GM21423 (cell line): ENCODE data around the gene SFI1.
"Not testable (repeated sequence)": the region's sequence is repeated elsewhere in the genome, so short reads cannot be mapped to it uniquely, and the experiment has no call there.

Source experiments
- ATAC-seq: cut with Tn5 transposase; IDR thresholded peaks from one replicate; pipeline ENCODE4 v1.9.1; 2021; ENCODE audit warnings: mild to moderate bottlenecking, moderate library complexity; ENCODE audit not compliant: unreplicated experiment

SFI1 gene

DNA sequence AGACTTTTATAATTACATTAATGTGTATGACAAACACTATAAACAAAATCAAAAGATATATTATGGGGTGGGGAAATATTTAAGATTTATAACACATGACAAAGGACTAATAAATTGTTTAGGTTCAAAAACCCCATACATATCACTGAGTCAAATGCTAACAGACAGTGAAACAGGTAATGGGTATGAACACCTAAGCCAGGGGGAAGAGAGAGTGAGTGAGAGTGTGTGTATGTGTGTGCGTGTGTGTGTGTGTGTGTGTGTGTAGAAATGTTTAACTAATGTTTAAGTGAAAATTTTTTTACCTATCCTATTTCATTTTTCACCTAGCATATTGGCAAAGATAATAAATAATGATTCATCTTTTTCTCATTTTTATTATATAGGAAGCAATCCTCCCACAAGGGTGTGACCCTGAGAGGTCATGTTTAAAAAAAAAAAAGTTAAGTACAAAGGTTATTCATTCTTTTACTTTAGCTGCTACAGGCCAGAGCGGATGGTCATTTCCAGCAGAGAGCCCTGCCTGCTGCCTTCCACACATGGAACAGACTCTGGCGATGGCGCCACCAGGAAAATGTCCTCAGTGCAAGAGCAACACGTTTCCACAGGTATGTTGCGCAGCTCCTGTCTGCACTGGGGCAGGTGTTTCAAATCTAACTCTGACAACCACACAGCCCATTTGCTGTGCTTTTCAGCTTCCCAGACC lies 92.8 kb downstream of the SFI1 start:
- no peak for ATAC-seq

DNA sequence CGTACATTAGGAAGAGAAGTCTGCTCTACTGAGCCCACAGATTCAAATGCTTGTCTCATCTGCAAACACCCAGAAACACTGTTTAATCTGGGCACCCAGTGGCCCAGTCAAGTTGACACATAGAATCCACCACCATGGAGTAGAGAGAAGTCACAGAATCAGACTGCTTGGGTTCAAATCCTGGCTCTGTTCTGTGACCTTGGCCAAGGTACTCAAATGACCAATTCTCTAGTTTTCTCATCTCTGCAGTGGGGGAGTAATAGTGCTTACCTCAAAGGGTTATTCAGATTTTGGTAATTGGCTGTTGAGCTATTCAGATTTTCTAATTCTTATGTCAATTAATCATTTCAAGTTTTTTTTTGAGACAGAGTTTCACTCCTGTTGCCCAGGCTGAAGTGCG lies 93.8 kb downstream of the SFI1 start:
- ATAC-seq = not testable (repeated sequence)

DNA sequence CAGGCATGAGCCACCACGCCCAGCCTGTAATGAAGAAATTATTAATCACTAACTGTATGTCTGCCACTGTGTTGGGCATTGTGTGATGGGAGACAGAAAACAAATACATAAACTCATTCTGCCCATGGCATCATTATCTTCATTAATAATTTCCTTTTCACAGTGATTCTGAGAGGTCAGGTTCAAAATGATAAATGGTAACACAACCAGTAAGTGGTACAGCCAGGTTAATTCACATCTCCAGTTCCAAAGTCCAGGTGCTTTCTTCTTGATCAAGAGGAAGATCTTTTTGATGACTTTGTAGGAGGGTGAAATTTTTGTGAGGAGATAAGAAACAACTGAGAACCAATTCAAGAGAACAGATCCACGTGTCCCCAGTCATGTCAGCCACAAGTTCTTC lies 98.9 kb downstream of the SFI1 start:
- no peak for ATAC-seq

DNA sequence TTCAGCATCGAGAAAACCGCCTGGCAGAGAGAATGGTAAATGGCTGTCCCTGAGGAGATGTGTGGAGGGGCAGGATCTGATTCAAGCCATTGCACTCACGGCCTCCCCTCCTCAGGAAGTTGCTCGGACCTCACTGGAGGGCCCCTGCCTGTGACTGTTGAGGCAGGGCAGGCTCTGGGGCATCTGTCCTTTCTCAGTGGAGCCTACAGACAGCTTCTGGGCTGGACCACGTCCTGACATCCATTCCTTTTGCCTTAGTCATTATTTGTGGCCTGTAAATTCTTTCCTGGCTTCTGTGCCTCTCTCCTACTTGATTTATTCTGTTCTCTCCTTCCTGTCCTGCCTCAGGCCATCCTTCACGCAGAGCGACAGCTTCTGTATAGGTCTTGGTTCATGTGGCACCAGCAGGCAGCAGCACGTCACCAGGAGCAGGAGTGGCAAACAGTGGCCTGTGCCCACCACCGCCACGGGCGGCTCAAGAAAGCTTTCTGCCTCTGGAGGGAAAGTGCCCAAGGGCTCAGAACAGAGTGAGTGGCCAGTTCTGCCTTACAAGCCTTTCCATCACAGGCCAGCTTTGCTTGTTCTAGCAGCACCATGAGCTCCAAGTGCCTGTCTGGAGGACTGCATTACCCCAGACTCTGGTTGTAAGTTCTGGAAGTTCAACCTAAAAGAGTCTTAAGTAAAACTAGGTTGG lies 106.1 kb downstream of the SFI1 start:
- no peak for ATAC-seq

DNA sequence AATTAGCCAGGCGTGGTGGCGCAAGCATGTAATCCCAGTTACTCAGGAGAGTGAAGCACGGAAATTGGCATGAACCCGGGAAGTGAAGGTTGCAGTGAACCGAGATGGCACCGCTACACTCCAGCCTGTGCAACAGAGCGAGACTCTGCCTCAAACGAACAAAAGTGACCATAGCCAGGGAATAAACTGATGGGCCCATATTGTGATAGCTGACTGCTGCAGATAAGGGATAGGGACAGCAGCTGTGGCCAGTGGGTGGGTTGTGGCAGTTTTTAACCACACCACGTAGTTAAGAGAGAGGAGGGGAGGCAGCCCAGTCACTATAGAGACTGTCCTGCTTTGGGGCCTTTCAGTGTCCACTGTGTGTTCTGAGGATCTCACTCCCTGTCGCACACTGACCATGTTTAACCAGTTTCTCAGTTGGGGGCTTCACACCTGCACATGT lies 106.8 kb downstream of the SFI1 start:
- ATAC-seq = no peak

DNA sequence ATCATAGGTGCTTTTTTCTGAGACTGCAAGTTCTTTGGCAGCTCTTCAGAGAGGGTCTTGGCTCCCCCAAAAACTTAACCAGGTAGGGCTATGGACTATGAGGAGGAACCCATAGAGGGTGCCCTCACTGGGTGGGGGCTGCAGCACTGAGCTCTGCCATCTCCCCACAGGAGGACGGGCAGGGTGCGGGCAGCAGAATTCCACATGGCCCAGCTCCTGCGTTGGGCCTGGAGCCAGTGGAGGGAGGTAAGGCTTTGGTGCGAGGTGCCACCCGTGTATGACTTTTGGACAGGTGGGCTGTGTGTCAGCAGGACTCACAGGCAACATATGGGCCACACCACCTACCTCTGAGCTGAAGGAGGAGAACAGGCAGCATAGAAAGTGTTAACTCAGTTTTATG lies 107.2 kb downstream of the SFI1 start:
- no peak for ATAC-seq

DNA sequence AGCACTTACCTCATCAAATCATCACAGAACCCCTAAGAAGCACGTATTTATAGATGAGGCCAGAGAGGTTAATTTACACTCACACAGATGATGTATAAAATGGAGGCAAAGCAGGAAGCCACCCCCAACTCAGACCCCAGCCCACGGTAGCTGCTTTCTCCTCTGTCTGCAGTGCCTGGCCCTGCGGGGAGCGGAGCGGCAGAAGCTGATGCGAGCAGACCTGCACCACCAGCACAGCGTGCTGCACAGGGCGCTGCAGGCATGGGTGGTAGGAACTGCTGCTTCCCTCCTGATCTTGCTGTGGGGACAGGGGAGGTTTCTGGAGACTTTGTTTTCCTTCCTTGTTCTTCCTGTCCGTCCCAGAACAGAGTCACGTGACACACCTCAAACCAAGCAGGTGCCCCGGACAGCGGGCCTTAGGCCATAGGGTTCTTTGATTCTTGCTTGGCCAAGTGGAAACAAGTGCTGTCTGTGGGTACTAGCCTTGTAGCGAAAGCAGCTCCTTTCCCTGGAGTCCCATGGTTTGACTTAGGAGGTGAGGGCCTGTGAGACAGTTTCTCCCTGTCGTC lies 107.9 kb downstream of the SFI1 start:
- ATAC-seq = no peak

DNA sequence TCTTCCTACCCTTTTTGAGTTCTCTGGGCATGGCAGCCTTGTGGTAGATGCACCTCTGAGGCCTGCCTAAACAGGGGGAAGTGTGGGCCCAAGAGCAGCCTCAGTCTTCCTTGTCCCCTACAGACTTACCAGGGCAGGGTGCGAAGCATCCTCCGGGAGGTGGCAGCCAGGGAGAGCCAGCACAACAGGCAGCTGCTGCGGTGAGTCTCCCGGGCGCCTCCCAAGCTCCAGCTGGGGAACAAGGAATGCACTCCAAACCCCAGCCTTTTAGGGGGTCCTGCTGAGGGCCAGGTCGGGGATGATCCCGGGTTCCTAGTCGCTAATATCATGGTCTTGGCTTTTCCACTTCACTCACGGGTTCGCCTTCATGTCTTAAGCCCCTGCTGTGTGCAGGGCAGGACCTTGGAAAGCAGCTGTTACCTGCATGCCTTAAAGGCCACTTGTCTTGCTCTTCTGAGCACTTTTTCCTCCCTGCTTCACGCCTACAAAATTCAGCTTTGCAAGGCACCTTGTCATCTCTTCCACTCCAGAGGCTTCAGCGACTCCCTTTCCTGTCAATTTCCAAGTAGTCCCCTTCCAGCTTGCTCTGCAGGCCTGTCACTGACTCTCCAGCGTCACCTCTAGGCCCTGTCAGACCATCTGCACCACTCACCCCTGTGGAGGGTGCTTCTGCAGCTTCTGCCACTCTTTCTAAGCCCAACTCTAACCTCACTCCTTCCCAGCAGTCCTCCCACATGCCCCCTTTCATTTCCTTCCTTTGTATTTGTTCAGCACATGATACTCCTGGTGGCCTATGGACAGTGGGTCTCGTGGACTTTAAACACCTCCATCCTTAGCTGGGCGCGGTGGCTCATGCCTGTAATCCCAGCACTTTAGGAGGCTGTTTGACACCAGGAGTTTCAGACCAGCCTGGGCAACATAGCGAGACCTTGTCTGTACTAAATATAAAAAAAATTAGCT lies 108.7 kb downstream of the SFI1 start:
- ATAC-seq = no peak

DNA sequence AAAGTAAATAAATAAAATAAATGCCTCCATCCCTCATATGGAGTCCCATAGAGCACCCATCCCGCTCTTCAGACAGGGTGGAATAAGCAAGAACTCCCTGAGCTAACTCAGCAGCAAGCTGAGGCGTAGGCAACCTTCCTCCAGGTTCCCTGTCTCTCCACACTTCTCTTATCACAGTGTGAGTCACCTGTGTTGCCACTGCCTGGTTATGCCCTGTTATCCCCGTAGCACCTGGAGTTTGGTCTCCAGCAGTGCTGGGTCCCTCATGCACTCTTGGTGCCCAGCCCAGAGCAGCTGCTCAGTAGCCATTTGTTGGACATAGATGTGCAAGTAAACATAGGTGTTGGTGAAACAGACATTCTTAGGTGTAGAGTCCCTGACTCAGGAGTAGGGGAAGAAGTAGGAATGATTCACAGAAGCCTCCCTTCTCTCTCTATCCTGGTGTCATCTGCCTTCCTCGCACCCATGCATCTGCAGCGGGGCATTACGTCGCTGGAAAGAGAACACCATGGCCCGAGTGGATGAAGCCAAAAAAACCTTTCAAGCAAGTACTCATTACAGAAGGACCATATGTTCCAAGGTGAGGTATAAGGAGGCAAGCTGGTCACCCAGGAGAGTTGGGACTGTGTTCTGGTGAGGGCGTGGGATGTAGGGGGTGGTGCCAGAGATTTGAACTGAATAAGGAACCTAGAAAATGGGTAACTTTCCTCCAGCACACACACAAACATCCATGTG lies 109.7 kb downstream of the SFI1 start:
- ATAC-seq = no peak

DNA sequence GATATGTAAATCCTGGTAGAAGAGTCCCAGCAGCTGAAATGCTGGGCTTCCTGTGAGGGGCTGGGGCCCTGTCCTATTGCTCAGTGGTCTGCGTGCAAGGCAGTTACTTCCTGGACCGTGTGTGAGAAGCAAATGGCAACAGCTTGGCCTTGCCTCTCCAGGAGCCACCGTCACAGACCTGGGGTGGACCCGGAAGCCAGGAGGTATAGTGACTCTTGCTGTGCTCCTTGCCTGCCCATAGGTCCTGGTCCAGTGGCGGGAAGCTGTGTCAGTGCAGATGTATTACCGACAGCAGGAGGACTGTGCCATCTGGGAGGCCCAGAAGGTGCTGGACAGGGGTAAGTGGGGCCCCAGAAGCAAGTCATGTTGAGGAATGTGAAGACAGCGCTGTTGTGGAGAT lies 111.4 kb downstream of the SFI1 start:
- no peak for ATAC-seq

DNA sequence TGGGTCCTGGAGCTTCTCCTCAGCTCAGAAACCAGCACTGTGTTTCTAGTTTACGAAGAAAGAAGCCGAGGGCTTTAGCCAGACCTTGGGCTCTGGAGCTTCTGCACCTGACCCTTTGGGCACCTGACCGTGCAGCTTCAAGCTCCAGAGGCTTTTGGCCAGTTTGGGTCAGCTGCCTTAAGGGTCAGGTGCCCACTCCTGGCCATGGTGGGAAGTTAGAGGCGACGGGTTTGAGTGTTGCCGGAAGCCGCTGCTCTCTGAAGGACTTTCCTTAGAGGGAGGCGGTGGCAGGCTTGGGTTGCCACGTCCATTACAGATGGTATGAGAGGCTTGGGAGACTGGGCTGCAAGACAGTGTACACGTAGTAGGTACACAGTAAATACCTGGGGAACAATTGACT lies 113.4 kb downstream of the SFI1 start:
- ATAC-seq = no peak

DNA sequence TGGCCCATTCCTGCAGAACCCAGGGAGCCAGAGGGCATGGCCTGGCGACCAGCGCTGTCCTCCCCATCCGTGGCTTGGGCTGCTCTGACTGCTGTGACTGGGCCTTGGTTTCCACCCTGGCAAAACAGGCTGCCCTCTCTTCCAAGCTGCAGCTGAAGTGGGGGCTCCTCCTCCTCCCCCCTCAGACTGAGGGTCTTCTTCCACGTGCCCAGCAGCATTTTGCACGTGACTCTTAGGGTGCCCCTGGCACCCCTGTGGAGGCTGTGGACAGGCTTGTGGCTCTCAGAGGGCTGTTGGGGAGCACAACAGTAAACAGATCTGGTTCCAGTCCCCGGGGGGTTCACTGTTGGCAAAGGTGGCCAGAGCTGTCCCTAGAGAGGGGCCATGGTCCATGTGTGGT lies 114.3 kb downstream of the SFI1 start:
- ATAC-seq = no peak

DNA sequence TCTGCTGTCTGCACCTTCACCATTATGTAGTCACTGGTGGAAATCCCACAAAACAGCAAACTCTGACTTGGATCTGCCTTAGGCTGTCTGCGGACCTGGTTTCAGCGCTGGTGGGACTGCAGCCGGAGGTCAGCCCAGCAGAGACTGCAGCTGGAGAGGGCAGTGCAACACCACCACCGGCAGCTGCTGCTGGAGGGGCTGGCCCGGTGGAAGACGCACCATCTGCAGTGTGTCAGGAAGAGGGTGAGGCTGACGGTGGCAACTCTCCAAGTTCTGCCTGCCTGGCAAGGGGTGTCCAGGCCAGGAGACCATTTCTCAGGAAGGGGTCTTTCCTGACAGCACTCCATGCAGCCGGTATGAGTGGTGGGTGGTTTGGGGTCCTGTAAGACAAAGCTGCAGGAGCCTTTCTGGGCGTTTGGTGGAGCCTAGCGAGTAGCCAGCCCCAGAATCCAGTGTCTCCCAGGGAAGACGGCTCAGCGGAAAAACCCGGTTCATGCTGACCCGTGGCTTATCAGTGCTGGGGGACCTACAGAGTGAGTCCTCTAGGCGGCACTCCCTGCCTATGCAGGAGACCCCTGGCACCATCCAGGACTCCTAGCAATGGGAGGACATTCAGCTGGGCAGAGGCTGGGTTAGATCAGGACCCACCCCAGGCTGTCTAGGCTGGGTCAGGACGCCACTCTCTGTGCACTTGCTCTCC lies 114.9 kb downstream of the SFI1 start:
- no peak for ATAC-seq

DNA sequence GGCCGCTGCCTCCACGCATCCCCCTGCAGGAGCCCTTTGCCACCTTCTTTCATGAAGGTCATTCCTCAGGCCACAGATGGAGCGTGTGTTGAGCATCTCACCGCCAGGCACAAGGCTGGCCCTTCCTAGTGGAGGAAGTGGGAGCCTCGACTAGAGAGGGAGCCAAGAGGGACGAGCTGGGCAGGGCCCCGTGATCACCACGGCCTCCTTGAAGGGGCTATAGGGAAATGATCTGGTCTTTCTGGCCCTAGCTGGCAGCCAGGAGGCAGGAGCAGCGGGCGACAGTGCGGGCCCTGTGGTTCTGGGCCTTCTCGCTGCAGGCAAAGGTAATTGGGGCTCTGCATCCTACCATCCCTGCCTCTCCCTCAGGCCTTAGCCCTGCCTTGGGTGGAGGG lies 116.6 kb downstream of the SFI1 start:
- ATAC-seq = no peak

DNA sequence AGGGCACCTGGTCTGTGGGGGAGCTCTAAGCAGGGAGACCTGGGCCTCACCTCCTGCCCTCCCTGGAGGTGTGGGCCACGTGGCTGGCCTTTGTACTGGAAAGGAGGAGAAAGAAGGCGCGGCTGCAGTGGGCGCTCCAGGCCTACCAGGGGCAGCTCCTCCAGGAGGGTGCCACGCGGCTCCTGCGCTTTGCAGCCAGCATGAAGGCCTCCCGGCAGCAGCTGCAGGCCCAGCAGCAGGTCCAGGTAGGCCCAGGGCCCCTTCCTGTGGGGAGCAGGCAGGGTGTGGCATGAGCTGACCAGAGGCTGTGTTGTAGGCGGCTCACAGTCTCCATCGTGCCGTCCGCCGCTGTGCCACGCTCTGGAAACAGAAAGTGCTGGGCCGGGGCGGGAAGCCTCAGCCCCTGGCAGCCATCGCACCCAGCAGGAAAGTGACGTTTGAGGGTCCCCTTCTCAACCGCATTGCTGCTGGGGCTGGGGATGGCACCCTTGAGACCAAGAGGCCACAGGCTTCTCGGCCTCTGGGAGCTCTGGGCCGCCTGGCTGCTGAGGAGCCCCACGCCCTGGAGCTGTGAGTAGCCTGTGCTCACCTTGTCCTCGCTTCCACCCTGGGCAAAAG lies 117.1 kb downstream of the SFI1 start:
- no peak for ATAC-seq

DNA sequence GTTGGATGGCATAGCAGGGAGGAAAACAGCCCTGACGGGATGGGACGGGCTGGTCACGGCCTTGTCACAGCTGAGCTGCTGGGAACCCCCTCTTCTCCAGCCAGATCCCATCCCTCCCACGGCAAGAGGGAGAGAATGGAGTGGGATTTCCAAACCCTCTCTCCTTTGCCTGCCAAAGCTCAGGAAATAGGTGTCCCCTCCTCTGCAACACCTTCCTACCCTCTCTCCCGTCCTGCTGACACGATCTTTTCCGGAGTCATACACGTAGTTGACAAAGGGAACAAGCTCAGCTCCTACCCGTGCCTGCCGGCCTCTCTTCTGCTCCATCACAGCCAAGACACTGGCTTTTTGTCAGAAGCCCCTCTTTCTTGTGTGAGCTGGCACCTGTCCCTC lies 117.6 kb downstream of the SFI1 start:
- no peak for ATAC-seq

DNA sequence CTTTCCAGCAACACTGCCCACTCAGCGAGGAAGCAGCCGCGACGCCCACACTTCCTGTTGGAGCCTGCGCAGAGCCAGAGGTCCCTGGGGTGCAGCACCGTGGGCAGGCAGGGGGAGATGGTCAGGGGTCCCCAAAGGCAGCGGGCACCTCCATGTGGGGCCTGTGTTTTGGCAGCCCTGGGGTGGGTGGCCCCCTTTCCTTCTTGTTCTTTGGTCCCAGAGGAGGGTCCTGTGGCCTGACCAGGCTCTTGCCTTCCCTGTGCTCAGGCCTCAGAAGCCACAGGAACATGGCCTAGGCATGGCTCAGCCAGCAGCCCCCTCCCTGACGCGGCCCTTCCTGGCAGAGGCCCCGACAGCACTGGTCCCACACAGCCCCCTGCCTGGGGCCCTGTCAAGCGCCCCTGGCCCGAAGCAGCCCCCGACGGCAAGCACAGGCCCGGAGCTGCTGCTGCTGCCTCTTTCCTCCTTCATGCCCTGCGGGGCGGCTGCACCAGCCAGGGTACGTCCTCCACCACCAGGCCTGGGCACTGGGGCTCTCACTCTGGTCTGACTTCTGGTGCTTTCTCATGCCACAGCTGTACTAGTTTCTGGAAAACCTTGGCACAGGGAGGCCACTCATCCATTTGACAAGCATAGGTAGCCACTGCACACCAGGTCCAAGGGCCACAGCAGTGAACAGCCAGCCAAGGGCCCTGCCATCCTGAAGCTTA lies 118.6 kb downstream of the SFI1 start:
- no peak for ATAC-seq

DNA sequence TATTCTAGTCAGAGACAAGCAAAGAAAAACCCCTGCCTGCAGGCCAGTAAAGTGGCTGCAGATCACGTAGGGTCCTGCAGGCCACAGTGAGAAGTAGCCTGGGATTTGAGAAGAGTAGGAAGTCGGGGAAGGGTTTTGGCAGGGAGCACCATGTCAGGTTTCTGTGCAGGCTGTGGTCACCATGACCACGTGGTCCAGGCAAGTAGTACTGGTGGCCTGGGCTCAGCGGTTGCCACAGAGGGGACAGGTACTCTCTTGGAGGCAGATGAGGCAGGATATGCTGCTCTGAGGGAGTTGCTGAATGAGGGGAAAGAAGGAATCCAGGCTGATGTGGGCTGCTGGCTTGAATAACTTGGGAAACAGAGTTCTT lies 119.1 kb downstream of the SFI1 start:
- no peak for ATAC-seq

DNA sequence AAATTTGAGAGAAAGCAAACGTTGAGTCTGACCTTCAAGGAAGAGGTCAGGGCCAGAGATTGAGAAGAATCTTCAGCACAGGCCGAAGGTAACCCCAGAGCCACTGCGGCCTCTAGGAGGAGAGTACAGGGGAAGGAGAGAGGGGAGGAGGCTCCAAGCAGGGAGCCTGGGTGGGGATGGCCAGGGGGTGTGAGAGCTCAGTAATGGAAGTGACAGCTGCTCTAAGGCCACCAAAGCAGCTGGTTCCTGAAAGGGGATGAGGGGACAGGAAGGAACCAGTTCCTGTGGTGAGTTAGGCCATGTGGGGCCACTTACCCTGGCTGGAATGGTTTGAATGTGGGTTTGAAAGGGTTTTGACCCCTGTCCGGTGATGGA lies 119.6 kb downstream of the SFI1 start:
- ATAC-seq = peak; percentile 14
